Skeletal muscle cell (primary cell): ENCODE measurements around the gene KRT32.
"Not testable (repeated sequence)": the region's sequence is repeated elsewhere in the genome, so short reads cannot be mapped to it uniquely, and the experiment has no call there.

Source experiments
- DNase-seq: peaks from one replicate; pipeline ENCODE4 v3.0.0-alpha.2; 2010; ENCODE audit warnings: low read depth
- H3K4me3 ChIP-seq: 2 replicates; pipeline ENCODE4 v1.5.1; 2011; ENCODE audit warnings: low read depth, mild to moderate bottlenecking, control low read depth, low read length, moderate library complexity

The KRT32 gene

DNA sequence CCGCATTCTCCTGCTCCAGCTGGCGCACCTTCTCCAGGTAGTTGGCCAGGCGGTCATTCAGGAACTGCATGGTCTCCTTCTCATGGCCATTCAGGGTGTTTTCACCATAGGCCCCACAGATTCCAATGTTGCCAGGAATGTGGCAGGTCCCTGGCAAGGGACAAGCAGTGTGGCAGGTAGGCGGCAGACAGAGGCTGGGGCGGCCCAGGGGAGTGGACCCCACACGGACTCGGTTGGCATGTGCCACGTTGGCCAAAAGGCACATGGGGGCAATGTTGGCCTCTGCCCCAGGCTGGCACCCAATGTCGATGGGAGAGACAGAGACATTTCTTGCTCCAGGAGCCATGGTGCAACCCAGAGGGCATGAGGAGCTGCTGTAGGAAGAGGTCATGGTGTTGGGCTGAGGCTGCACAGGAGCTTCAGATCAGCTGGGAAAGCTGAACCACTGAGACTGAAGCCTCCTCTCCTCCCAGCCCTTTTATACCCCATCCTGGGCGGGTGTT lies 26.6 kb downstream of the KRT32 start, which contains the start of gene KRT38:
TSS of gene KRT38 (minus strand) at position 453 of the 503 bp plus-strand sequence. CDS start at position 391, 62 bp downstream.
- no peak within 1 kb of the TSS for H3K4me3 ChIP-seq
- DNase-seq = no peak

- no peak for DNase-seq
Observed at GRCh38 chr17:41439375-41439774, 27.8 kb downstream of the KRT32 start.

DNA sequence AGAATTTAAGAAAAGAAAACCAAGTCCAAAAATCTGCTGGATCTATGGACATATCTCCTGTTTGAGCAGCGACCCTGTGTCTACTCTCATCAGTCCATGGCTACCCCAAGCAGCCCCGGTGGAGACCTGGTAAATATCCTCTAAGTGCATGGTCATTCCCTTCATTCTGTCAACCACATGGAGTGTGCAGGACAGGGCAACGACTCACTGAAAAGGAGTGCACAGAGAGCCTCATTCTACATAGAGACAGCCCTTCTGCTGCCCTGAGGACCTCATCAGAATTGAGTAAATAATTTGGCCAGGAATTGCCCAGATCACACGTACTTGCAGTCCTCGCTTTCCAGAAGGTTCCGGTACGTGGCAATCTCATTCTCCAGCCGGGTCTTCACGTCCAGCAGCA lies 29.4 kb downstream of the KRT32 start:
- DNase-seq = no peak
- H3K4me3 ChIP-seq = no peak overlapping the region

More at GRCh38 chr17:41439375-41439774, 27.8 kb downstream of the KRT32 start:
- no peak overlapping the region for H3K4me3 ChIP-seq

DNA sequence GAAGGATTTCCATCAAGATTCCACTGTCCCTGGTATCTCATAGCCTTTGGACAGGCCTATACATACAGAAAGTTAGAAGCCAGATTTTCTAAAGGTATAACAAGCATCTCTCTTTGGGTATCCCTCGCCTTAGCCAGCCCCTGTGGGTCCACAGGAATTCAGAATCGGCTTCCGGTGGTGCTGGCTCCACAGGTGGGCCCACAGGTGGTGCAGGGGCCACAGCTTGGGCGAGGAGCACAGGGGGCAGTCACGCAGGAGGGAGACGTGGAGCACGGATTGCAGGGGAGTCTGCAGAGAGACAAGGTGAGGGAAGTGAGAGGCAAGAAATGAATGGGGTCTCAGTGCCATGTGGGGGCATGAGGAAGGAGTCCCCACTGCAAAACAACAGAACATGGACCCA lies 29.9 kb downstream of the KRT32 start:
- H3K4me3 ChIP-seq = no peak overlapping the region
- DNase-seq = no peak

- no peak for DNase-seq
- no peak overlapping the region for H3K4me3 ChIP-seq
Observed at GRCh38 chr17:41434415-41434814, 32.8 kb downstream of the KRT32 start.

- no peak for DNase-seq
- no peak overlapping the region for H3K4me3 ChIP-seq
Observed at GRCh38 chr17:41434005-41434404, 33.2 kb downstream of the KRT32 start.

DNA sequence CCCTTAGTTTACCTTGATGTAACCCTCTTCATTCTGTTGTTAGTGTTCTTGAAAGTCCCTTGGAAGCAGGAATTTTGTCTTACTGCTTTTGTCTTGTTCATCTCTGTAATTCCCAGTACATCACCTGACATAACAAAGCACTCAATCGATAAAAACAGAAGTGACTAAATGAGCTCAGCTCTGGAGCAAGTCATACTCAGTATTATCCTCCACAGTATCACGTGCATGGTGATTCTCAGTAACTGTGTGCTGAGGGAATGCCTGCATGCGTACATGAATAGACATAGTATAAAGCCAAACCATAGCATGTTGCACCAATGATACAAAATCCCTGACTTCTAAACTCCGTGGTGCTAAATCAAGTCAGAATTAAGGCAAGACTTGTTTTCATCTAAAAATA lies 33.6 kb downstream of the KRT32 start:
- DNase-seq = no peak
- no peak overlapping the region for H3K4me3 ChIP-seq

DNA sequence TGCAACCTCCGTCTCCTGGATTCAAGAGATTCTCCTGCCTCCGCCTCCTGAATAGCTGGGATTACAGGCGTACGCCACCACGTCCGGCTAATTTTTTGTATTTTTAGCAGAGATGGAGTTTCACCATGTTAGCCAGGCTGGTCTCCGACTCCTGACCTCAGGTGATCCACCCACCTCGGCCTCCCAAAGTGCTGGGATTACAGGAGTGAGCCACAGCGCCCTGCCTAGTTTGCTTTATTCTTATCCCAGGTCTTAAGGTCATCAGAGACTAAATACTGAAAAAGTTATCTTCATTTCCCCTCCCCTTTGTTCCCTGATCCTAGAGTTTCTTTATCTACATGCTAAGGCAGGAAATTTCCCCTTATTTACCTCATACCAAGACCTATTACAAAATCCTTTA lies 36.8 kb downstream of the KRT32 start:
- DNase-seq, H3K4me3 ChIP-seq: not testable (repeated sequence)

GRCh38 chr17:41429667-41430066 lies 37.5 kb downstream of the KRT32 start:
- no peak overlapping the region for H3K4me3 ChIP-seq
- DNase-seq = no peak

DNA sequence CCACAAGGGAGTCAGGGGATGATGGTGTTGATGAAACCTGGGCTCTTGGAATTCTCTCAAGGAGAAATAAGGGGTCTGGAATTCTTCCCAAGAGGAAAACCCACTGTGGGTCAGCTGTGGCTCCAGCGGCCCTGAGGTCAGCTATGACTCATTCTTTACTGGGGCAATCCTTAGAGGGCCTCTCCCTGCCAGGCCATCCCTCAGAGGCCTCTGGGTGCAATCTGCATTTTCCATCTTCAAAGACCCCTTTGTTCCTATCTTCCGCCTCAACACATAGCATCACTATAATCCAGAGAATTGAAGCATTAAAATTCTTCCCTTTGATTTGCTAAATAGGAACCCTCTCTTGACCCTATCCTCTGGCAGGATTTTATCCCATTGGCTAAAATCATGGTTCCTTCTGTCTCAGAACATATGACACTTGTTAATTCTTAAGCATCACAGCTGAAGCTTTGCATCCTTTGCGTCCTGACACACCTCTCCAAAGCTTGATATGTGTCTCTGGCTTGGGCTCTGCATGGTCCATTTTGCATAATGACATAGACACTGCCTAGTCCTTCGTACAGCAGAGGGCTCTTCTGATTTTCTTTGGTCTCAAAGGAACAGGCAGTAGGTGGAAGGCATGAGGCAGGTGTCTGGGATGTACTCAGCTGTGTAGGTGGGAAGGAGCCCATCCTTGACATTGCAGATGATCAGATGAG lies 38.4 kb downstream of the KRT32 start:
- H3K4me3 ChIP-seq = no peak overlapping the region
- DNase-seq = no peak

DNA sequence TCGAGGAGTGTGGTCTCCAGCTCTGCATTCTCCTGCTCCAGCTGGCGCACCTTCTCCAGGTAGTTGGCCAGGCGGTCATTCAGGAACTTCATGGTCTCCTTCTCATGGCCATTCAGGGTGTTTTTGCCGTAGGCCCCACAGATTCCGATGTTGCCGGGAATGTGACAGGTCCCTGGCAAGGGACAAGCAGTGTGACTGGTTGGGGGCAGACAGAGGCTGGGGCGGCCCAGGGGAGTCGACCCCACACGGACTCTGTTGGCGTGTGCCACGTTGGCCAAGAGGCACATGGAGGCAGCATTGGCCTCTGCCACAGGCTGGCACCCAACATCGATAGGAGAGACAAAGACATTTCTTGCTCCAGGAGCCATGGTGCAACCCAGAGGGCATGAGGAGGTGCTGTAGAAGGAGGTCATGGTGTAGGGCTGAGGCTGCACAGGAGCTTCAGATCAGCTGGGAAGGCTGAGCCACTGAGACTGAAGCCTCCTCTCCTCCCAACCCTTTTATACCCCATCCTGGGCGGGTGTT lies 43.0 kb downstream of the KRT32 start, which contains the start of gene KRT37:
TSS of gene KRT37 (minus strand) at position 475 of the 525 bp plus-strand sequence. CDS start at position 413, 62 bp downstream.
- no peak for DNase-seq
- no peak within 1 kb of the TSS for H3K4me3 ChIP-seq

- not testable (repeated sequence) for H3K4me3 ChIP-seq, DNase-seq
Observed at GRCh38 chr17:41422586-41422985, 44.6 kb downstream of the KRT32 start.

DNA sequence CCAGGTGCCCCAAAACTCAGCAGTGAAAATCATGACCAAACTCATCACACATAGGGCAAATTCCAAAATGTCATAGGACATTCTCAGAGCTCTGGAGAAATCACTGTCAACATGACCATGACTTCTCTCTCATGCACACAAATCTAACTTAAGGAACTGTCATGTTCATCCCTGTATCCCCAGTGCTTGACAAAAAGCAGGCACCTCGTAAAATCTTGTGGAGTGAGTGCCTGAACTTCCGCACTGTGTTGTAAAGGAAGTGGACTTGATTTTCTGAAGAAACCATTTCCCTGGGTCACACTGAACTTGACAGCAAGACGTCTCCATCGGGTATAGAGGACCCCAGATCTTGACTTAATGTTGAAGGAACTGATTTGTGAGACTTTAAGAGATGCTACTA lies 45.6 kb downstream of the KRT32 start:
- no peak overlapping the region for H3K4me3 ChIP-seq
- DNase-seq = no peak

DNA sequence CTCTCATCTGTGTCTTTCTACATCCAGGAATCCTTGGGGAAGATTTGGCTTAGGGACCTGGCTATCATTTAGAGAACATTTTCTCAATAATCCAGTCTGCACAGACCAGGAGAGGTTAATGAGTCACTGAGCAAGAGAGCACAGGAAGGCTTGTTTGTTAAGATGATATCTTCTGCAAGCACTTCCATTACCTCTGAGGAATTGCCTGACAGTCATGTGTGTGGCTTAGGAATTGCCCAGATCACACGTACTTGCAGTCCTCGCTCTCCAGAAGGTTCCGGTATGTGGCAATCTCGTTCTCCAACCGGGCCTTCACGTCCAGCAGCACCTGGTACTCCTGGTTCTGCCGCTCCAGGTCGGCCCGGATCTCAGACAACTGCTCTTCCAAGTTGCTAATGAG lies 46.1 kb downstream of the KRT32 start:
- DNase-seq = peak; percentile 18

DNA sequence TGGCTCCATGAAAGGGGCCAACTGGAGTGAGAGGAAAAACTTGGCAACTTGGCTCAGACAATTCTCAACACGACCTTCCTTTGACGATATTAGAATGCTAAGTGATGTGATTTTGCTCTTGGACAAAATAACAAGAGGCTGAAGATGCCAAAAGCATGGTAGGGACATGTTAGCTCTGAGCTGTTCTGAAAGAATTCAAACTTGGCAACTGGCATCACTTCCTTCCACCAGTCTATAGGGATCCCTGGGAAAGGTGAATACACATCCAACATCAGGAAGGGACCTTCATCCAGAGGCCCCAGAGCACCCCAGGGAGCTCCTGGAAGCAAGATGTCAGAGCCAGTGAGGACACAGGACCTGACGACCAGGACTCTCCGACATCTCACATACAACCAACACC lies 47.1 kb downstream of the KRT32 start:
- no peak for DNase-seq
- no peak overlapping the region for H3K4me3 ChIP-seq

More for the DNA sequence above, 46.1 kb downstream of the KRT32 start:
- no peak overlapping the region for H3K4me3 ChIP-seq

DNA sequence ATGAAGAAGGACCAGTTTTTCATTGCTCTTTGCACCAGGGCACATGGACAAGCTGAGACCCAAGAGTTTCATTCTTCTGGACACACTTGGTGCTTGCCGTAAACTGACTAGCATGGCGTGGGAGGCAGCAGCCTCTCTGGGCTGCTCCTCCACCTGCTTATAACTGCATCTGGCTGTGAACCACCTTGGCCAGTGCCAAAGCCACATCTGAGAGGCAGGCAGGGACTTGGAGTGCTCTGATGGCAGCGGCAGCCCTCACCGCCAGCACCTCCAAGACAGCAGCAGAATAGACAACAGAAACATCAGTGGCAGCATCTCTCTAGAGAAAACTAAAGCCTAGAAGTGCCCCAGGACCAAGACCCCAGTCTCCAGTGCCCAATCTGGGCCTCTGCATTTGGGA lies 47.5 kb downstream of the KRT32 start:
- DNase-seq = no peak
- H3K4me3 ChIP-seq = no peak overlapping the region

GRCh38 chr17:41418116-41418860 lies 48.9 kb downstream of the KRT32 start:
- no peak overlapping the region for H3K4me3 ChIP-seq
- DNase-seq = no peak

DNA sequence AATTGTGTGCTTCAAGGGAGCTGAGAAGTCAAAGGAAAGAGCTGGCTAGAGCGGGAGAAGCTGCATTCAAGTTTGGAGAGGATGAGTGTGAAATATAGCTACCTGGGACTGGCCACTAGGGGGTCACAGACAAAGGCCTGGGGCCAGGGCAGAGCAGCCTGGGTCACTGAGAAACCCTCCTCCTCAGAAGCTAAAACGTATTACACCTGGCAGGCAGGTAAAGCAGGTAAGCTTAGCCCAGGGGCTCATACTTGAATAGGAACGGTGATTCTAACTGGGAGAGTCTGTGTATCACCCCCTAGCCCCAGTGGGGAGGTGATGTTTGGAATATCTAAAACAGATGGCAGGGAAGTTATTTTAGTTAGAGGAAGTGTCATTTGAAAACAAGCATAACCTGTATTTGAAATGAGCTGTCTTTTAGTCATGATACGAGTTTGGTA lies 49.6 kb downstream of the KRT32 start:
- no peak for DNase-seq
- H3K4me3 ChIP-seq = no peak overlapping the region

DNA sequence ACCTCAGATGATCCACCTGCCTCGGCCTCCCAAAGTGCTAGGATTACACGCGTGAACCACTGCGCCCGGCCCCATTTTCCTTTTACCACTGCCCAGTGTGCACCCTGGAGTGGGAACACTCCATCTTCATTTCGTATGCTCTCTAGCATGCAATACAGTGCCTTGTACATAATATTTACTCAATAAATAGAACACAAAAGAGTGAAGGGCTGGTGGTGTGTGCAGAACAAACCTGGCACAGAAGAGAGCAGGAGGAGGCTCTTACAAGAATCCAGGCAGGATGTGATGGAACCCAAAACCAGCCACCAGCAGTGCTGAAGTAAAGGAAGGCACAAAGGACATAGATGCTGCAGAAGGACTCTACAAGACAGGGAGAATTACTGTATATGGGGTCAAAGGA lies 50.1 kb downstream of the KRT32 start:
- H3K4me3 ChIP-seq = no peak overlapping the region

GRCh38 chr17:41416479-41416878 lies 50.7 kb downstream of the KRT32 start:
- DNase-seq = no peak
- H3K4me3 ChIP-seq = no peak overlapping the region

More for the DNA sequence above, 50.1 kb downstream of the KRT32 start:
- no peak for DNase-seq
